Measurements from ENCODE around the gene TIGAR. TPM values are rescaled to one million over a fixed set of nuclear protein-coding genes. Genes with fewer than 3 reads are reported as not detected.

The TIGAR gene
- total RNA-seq, 1 experiment from 2014 or later: 4.6 TPM

GRCh38 chr12:4387607-4388006 is 66.6 kb downstream of the TIGAR start:
- ATAC-seq (no peak), DNase-seq (no peak)
- no peaks in the 10 kb centered on the region for H3K36me3 ChIP-seq (ENCODE audit: low read depth, low read length)
- ChIA-PET CTCF (no interaction called here), POLR2A (ENCODE audit: unreplicated experiment) (no interaction called here)
- H3K79me2 ChIP-seq (ENCODE audit: low read length): no peaks in the 10 kb centered on the region
- H3K9ac ChIP-seq (ENCODE audit: low read length): no peak overlapping the region
- H4K20me1 ChIP-seq (ENCODE audit: low read length): no peaks in the 10 kb centered on the region
- H3K4me2 ChIP-seq (ENCODE audit: low read length): no peak overlapping the region
- no peaks in the 10 kb centered on the region for H3K9me2 ChIP-seq (replicated peaks; ENCODE audit: low read length)
- H3K27me3 ChIP-seq (ENCODE audit: low read length): peaks cover 53% of the 10 kb centered on the region
- no peak overlapping the region for H2AFZ ChIP-seq (ENCODE audit: low read length)
- no peak overlapping the region for H3K4me3 ChIP-seq (ENCODE audit: low read length)
- no peaks in the 10 kb centered on the region for H3K9me3 ChIP-seq (ENCODE audit: low read length)
- no peaks in the 10 kb centered on the region for H3K4me1 ChIP-seq (ENCODE audit: insufficient read depth, low read length)
- intact Hi-C loops (cut with micrococcal nuclease): loop anchor here (5.0 kb wide), 1 partner anchor 485 kb away; no protein-coding TSS in a partner anchor
- H3K27ac ChIP-seq (ENCODE audit: low read length): no peak overlapping the region
- H3F3A ChIP-seq (ENCODE audit: low read length, unreplicated experiment): no peaks in the 10 kb centered on the region
- TF ChIP-seq EZH2phosphoT487 (IDR thresholded peaks at IDR 0.05; ENCODE audit: borderline replicate concordance, low read length) (no peak), EZH2 (IDR thresholded peaks at IDR 0.05; ENCODE audit: low read length, unreplicated experiment) (no peak), CTCF (conservative IDR thresholded peaks at IDR 0.05; ENCODE audit: low read depth, low read length) (no peak)
- no TSS peak for BruUV-seq (replicated peaks)

DNA sequence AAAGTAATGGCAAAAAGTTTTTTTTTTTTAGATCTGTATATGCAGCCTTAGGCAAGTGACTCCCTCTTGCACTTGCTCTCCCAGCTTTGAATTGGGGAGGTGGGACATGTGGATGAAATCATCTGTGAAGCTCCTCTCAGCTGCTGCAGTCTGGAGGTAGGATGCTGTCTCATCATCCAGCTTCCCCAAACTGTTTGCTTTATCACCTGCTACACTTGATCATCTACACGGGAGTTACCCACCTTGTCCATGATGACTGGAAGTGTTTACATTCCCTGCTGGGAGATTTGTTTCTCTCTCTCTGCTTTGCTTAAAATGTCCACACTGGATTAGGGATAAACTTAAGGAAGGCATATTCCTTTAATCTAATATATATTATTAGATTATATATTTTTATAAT is 67.0 kb downstream of the TIGAR start:
- H3K4me1 ChIP-seq (ENCODE audit: insufficient read depth, low read length): no peaks in the 10 kb centered on the region
- ChIA-PET POLR2A (ENCODE audit: unreplicated experiment) (no interaction called here), CTCF (no interaction called here)
- ATAC-seq (no peak), DNase-seq (no peak)
- H3K79me2 ChIP-seq (ENCODE audit: low read length): no peaks in the 10 kb centered on the region
- no peaks in the 10 kb centered on the region for H3K9me2 ChIP-seq (replicated peaks; ENCODE audit: low read length)
- H3F3A ChIP-seq (ENCODE audit: low read length, unreplicated experiment): no peaks in the 10 kb centered on the region
- H3K27me3 ChIP-seq (ENCODE audit: low read length): peaks cover 53% of the 10 kb centered on the region
- no peaks in the 10 kb centered on the region for H4K20me1 ChIP-seq (ENCODE audit: low read length)
- no peak overlapping the region for H2AFZ ChIP-seq (ENCODE audit: low read length)
- no peaks in the 10 kb centered on the region for H3K9me3 ChIP-seq (ENCODE audit: low read length)
- no peak overlapping the region for H3K9ac ChIP-seq (ENCODE audit: low read length)
- BruUV-seq (replicated peaks): no TSS peak
- intact Hi-C loops (cut with micrococcal nuclease): loop anchor here (5.0 kb wide), 1 partner anchor 486 kb away; no protein-coding TSS in a partner anchor
- H3K36me3 ChIP-seq (ENCODE audit: low read depth, low read length): no peaks in the 10 kb centered on the region
- TF ChIP-seq CTCF (conservative IDR thresholded peaks at IDR 0.05; ENCODE audit: low read depth, low read length) (no peak), EZH2phosphoT487 (IDR thresholded peaks at IDR 0.05; ENCODE audit: borderline replicate concordance, low read length) (no peak)
- no peak overlapping the region for H3K27ac ChIP-seq (ENCODE audit: low read length)
- H3K4me2 ChIP-seq (ENCODE audit: low read length): no peak overlapping the region
- no peak overlapping the region for H3K4me3 ChIP-seq (ENCODE audit: low read length)

- no peaks in the 10 kb centered on the region for H4K20me1 ChIP-seq (ENCODE audit: low read length)
- no peak overlapping the region for H3K9ac ChIP-seq (ENCODE audit: low read length)
- CTCF ChIA-PET: no interaction called here
- no peak overlapping the region for H3K4me3 ChIP-seq (ENCODE audit: low read length)
- TF ChIP-seq EZH2phosphoT487 (IDR thresholded peaks at IDR 0.05; ENCODE audit: borderline replicate concordance, low read length) (no peak), EZH2 (IDR thresholded peaks at IDR 0.05; ENCODE audit: low read length, unreplicated experiment) (no peak), CTCF (conservative IDR thresholded peaks at IDR 0.05; ENCODE audit: low read depth, low read length) (no peak)
- no peaks in the 10 kb centered on the region for H3K9me3 ChIP-seq (ENCODE audit: low read length)
- H2AFZ ChIP-seq (ENCODE audit: low read length): no peak overlapping the region
- no peak overlapping the region for H3K27ac ChIP-seq (ENCODE audit: low read length)
- no peaks in the 10 kb centered on the region for H3K79me2 ChIP-seq (ENCODE audit: low read length)
- intact Hi-C loops (cut with micrococcal nuclease): loop anchor here (5.0 kb wide), 1 partner anchor 486 kb away; no protein-coding TSS in a partner anchor
- no peaks in the 10 kb centered on the region for H3F3A ChIP-seq (ENCODE audit: low read length, unreplicated experiment)
- DNase-seq (no peak), ATAC-seq (no peak)
- no peak overlapping the region for H3K4me2 ChIP-seq (ENCODE audit: low read length)
- H3K9me2 ChIP-seq (replicated peaks; ENCODE audit: low read length): no peaks in the 10 kb centered on the region
- no peaks in the 10 kb centered on the region for H3K36me3 ChIP-seq (ENCODE audit: low read depth, low read length)
- no peaks in the 10 kb centered on the region for H3K4me1 ChIP-seq (ENCODE audit: insufficient read depth, low read length)
- BruUV-seq (replicated peaks): no TSS peak
- peaks cover 54% of the 10 kb centered on the region for H3K27me3 ChIP-seq (ENCODE audit: low read length)
- POLR2A ChIA-PET (ENCODE audit: unreplicated experiment): interaction anchor here (0.6 kb wide), 1 partner anchor 457 kb away, joined by 3 read pairs; no protein-coding TSS in a partner anchor
Observed at GRCh38 chr12:4388662-4389061, 67.6 kb downstream of the TIGAR start.

Measured in PC-3 (cell line).